K562 (cell line): ENCODE data around the gene PSMA7. TPM values are rescaled to one million over a fixed set of nuclear protein-coding genes. Genes with fewer than 3 reads are reported as not detected.

Source experiments
- CAMTA2 ChIP-seq: fragments of 250-450 bp; sonication (Bioruptor Pico); conservative IDR thresholded peaks from 2 replicates; pipeline ENCODE4 v1.5.1; 2022
- CBX3 ChIP-seq, 2 experiments: IDR thresholded peaks; 1 replicate in 1 of 2; 2 replicates in 1 of 2; pipeline ENCODE4 v1.6.1; 2012; ENCODE audit warnings: inconsistent platforms in 2 of 2, low read length in 2 of 2, borderline replicate concordance in 1 of 2, control low read depth in 1 of 2
- CREBBP ChIP-seq: IDR thresholded peaks from one replicate; pipeline ENCODE4 v1.6.1; 2012; ENCODE audit warnings: low read depth, mild to moderate bottlenecking, control low read depth, inconsistent platforms, low read length
- CREM ChIP-seq: IDR thresholded peaks from 2 replicates; pipeline ENCODE4 v1.6.1; 2014; ENCODE audit warnings: antibody characterized with exemption, low read depth
- EGR1 ChIP-seq: fragments of 450-650 bp; conservative IDR thresholded peaks from 2 replicates; pipeline ENCODE4 v1.6.1; 2017; ENCODE audit warnings: mild to moderate bottlenecking
- FOSL1 ChIP-seq: fragments of 200-800 bp; sonication (Bioruptor generic); conservative IDR thresholded peaks from 2 replicates; pipeline ENCODE4 v1.6.1; 2016; ENCODE audit warnings: missing genetic modification characterization, missing compliant biosample characterization
- FOXJ2 ChIP-seq: fragments of 200-800 bp; sonication (Bioruptor generic); IDR thresholded peaks from 2 replicates; pipeline ENCODE4 v1.6.1; 2016; ENCODE audit warnings: missing genetic modification characterization, missing compliant biosample characterization
- FOXK1 ChIP-seq: sonication (generic); formaldehyde crosslinking; IDR thresholded peaks from 2 replicates; pipeline ENCODE4 v1.8.0; 2022; ENCODE audit warnings: missing genetic modification reagents, mild to moderate bottlenecking, borderline replicate concordance
- HNRNPL ChIP-seq: fragments of 200-400 bp; formaldehyde crosslinking; IDR thresholded peaks from 2 replicates; pipeline ENCODE4 v1.6.1; 2017; ENCODE audit warnings: low read depth, mild to moderate bottlenecking, low read length
- NFRKB ChIP-seq: fragments of 450-650 bp; IDR thresholded peaks from 2 replicates; pipeline ENCODE4 v1.6.1; 2016; ENCODE audit warnings: low read depth
- PHF21A ChIP-seq: fragments of 450-650 bp; IDR thresholded peaks from 2 replicates; pipeline ENCODE4 v1.6.1; 2017; ENCODE audit warnings: low read depth, borderline replicate concordance
- RFX7 ChIP-seq: fragments of 250-450 bp; sonication (Bioruptor Pico); IDR thresholded peaks from 2 replicates; pipeline ENCODE4 v1.5.1; 2021; ENCODE audit warnings: mild to moderate bottlenecking
- TCF3 ChIP-seq: sonication (generic); formaldehyde crosslinking; IDR thresholded peaks from 2 replicates; pipeline ENCODE4 v1.4.0; 2020; ENCODE audit warnings: mild to moderate bottlenecking, missing genetic modification reagents
- ZNF274 ChIP-seq: IDR thresholded peaks from 2 replicates; pipeline ENCODE4 v1.6.1; 2011; ENCODE audit warnings: low read depth, mild to moderate bottlenecking, low read length, moderate library complexity, borderline replicate concordance
- ZZZ3 ChIP-seq: fragments of 450-650 bp; IDR thresholded peaks from 2 replicates; pipeline ENCODE4 v1.6.1; 2016; ENCODE audit warnings: antibody characterized with exemption, mild to moderate bottlenecking, moderate library complexity
- polyA plus RNA-seq, 8 experiments: library from polyadenylated mRNA; depleted of rRNA in 4 of 8; stranded (reverse) in 5 of 8; unstranded in 3 of 8; fragments of >200 nt; fragmentation: Nextera tagmentation in 2 of 8; fragmentation: Illumina TruSeq in 1 of 8; extraction: Ambion mirVana in 2 of 8; extraction: Trizol in 1 of 8; gene quantifications; 2 replicates each; pipeline versions ENCODE4 v1.2.1 to v1.2.3, GENCODE V29; 2011 to 2014; ENCODE audit warnings: inconsistent platforms in 1 of 8, missing spikeins in 1 of 8
- total RNA-seq, 7 experiments: library from RNA; depleted of rRNA in 6 of 7; stranded (reverse); fragments of >200 nt in 6 of 7; fragmentation: Illumina TruSeq in 2 of 7; extraction: Trizol in 2 of 7; gene quantifications; 2 replicates each; pipeline versions ENCODE4 v1.2.1 to v1.2.3, GENCODE V29; 2011 to 2021; ENCODE audit warnings: low replicate concordance in 1 of 7
- TF ChIP-seq, protein P1 (sequence below): sonication (generic); formaldehyde crosslinking; IDR thresholded peaks from 2 replicates; pipeline ENCODE4 v1.8.0; 2022; ENCODE audit warnings: missing genetic modification reagents, mild to moderate bottlenecking, moderate library complexity, borderline replicate concordance
- TF ChIP-seq, protein P2 (sequence below): fragments of 200-400 bp; formaldehyde crosslinking; IDR thresholded peaks from 2 replicates; pipeline ENCODE4 v1.6.1; 2017; ENCODE audit warnings: mild to moderate bottlenecking, low read depth, low read length, moderate library complexity
- TF ChIP-seq, protein P3 (sequence below): fragments of 450-650 bp; IDR thresholded peaks from 2 replicates; pipeline ENCODE4 v1.6.1; 2017; ENCODE audit warnings: antibody characterized with exemption

Gene PSMA7
- total and polyA plus RNA-seq, 9 of the 15 experiments (the other 6 are each of a cell fraction or from before 2014, with no cell fraction given), result 257 to 510 (median 393) TPM

DNA sequence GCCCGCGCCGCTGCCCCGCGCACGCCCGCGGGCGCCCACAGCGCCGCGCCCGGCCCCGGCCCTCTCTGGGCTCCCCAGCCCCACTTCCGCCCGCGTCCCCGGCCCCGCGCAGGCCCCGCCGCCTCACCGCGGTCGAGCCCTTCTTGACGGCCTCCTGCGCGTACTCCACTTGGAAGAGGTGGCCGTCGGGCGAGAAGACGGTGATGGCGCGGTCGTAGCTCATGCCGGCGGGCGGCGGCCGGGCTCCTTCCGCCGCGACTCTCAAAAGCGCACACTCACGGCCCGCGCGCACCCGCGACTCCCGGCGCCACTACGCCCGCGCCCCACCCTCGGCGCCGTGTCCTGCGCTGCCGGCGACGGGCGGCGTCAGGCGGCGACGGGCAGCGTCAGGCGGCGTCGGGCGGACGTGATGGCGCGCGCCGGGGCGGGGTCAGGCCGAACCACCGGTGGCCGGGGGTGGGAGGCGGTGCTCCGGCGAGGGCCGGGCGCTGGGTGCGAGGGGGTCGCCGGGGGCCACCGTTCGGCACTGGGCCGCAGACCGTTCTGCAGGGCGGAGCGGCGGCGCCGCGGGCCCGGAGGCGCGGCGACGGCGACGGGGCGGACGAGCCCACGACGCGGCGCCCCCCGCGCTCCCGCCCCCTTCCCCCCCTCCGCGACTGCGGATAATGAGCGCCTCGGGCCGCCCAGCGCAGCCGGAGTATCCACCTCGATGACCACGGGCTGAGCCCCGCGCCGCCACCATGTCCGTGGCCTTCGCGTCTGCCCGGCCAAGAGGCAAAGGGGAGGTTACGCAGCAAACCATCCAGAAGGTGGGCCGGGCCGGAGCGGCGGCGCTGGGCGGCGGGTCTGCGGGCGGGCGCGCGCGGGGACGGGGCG lies at the start of gene PSMA7, which contains the start of gene SS18L1 (continued):
- TF ChIP-seq FOSL1 (tag), result no peak
- no peak for TF ChIP-seq EGR1
- no peak for TF ChIP-seq TCF3
- TF ChIP-seq CAMTA2 (CRISPR knock-in tag), result no peak
- TF ChIP-seq NFRKB, result no peak
- no peak for TF ChIP-seq RFX7 (CRISPR knock-in tag)
- no peak for TF ChIP-seq CBX3 (IDR thresholded peaks at IDR 0.05; ENCODE audit: borderline replicate concordance in 1 of 2, low read length in 2 of 2)
- no peak for TF ChIP-seq CREBBP
- TF ChIP-seq, protein P1, sequence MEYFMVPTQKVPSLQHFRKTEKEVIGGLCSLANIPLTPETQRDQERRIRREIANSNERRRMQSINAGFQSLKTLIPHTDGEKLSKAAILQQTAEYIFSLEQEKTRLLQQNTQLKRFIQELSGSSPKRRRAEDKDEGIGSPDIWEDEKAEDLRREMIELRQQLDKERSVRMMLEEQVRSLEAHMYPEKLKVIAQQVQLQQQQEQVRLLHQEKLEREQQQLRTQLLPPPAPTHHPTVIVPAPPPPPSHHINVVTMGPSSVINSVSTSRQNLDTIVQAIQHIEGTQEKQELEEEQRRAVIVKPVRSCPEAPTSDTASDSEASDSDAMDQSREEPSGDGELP (CRISPR knock-in tag), result 0 out of 2 replicates have a peak, but pooled peaks have one; percentile 14
- no peak for TF ChIP-seq FOXK1 (CRISPR knock-in tag)
- no peak for TF ChIP-seq FOXJ2 (tag)
- no peak for TF ChIP-seq PHF21A
- TF ChIP-seq HNRNPL, result no peak
- no peak for TF ChIP-seq ZNF274
- TF ChIP-seq, protein P2, sequence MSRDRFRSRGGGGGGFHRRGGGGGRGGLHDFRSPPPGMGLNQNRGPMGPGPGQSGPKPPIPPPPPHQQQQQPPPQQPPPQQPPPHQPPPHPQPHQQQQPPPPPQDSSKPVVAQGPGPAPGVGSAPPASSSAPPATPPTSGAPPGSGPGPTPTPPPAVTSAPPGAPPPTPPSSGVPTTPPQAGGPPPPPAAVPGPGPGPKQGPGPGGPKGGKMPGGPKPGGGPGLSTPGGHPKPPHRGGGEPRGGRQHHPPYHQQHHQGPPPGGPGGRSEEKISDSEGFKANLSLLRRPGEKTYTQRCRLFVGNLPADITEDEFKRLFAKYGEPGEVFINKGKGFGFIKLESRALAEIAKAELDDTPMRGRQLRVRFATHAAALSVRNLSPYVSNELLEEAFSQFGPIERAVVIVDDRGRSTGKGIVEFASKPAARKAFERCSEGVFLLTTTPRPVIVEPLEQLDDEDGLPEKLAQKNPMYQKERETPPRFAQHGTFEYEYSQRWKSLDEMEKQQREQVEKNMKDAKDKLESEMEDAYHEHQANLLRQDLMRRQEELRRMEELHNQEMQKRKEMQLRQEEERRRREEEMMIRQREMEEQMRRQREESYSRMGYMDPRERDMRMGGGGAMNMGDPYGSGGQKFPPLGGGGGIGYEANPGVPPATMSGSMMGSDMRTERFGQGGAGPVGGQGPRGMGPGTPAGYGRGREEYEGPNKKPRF, result no peak
- TF ChIP-seq ZZZ3, result no peak
- TF ChIP-seq, protein P3, sequence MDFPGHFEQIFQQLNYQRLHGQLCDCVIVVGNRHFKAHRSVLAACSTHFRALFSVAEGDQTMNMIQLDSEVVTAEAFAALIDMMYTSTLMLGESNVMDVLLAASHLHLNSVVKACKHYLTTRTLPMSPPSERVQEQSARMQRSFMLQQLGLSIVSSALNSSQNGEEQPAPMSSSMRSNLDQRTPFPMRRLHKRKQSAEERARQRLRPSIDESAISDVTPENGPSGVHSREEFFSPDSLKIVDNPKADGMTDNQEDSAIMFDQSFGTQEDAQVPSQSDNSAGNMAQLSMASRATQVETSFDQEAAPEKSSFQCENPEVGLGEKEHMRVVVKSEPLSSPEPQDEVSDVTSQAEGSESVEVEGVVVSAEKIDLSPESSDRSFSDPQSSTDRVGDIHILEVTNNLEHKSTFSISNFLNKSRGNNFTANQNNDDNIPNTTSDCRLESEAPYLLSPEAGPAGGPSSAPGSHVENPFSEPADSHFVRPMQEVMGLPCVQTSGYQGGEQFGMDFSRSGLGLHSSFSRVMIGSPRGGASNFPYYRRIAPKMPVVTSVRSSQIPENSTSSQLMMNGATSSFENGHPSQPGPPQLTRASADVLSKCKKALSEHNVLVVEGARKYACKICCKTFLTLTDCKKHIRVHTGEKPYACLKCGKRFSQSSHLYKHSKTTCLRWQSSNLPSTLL, result no peak
- peak; percentile 93 for TF ChIP-seq CREM
